WI38 (cell line): ENCODE measurements around the gene AMER3.

Source experiments
- H3K4me3 ChIP-seq: 2 replicates; pipeline ENCODE4 v1.5.1; 2011; ENCODE audit warnings: low read depth, mild to moderate bottlenecking, control low read depth, low read length
- CTCF ChIP-seq: IDR thresholded peaks from 2 replicates; pipeline ENCODE4 v1.5.1; 2012; ENCODE audit warnings: low read depth, mild to moderate bottlenecking, control low read depth, low read length

The AMER3 gene

GRCh38 chr2:130787841-130788240 is 32.5 kb downstream of the AMER3 start:
- no peak for TF ChIP-seq CTCF
- H3K4me3 ChIP-seq = no peak overlapping the region

GRCh38 chr2:130790312-130790711 is 35.0 kb downstream of the AMER3 start:
- H3K4me3 ChIP-seq = no peak overlapping the region
- TF ChIP-seq CTCF = no peak

GRCh38 chr2:130790804-130791616 is 35.7 kb downstream of the AMER3 start:
- H3K4me3 ChIP-seq = no peak overlapping the region
- TF ChIP-seq CTCF = no peak

GRCh38 chr2:130791617-130791939 is 36.2 kb downstream of the AMER3 start:
- no peak overlapping the region for H3K4me3 ChIP-seq
- TF ChIP-seq CTCF = no peak

- H3K4me3 ChIP-seq = no peak overlapping the region
- no peak for TF ChIP-seq CTCF
Observed at GRCh38 chr2:130795431-130795830, 40.1 kb downstream of the AMER3 start.

GRCh38 chr2:130796290-130796689 is 41.0 kb downstream of the AMER3 start:
- no peak overlapping the region for H3K4me3 ChIP-seq
- no peak for TF ChIP-seq CTCF

- TF ChIP-seq CTCF = peak; percentile 80
- peak overlapping the region; percentile 70 for H3K4me3 ChIP-seq
Observed at GRCh38 chr2:130797493-130798435, 42.4 kb downstream of the AMER3 start.
